ENCODE data around the gene COIL. TPM values are rescaled to one million over a fixed set of nuclear protein-coding genes. Genes with fewer than 3 reads are reported as not detected.

The COIL gene
- total and polyA plus RNA-seq, 2 donors (not counting 3 experiments of a cell fraction or from before 2014, with no cell fraction given): 4.2 to 20.6 TPM

DNA sequence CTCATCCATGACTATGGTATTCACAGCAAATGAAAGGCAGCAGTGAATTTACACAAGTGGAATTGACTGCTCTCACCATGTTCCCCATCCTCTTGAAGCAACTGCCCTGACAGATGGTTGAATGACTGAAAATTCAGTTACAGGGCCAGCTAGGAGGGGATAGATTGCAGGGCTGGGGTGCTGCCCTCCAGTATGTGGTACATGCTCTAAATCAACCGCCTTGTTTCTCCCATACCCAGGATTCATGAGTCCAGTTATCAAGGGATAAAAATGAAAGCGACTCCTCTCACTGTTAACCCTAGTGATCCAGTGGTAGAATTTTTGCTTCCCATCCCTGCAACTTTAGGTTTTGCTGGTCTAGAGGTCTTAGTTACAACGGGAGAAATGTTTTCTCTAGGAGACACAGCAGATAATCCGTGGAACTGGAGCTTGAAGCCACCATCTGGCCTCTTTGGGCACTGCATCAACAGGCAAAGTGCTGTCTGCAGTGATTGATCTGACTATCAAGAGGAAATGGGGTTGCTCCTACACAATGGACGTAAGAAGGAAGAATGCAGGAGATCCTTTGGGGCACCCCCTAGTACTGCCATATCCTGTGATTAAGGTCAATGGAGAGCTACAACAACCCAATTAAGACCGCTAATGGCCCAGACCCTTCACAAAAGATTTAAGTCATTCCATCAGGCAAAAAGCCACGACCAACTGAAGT, 49.0 kb upstream of the COIL start:
- peaks cover 4% of the 10 kb centered on the region for H3K4me1 ChIP-seq (ENCODE audit: control insufficient read depth, extremely low read depth, insufficient read depth, low read length)
- peaks cover 3 to 6% of the 10 kb centered on the region in 2 experiments for H3K27me3 ChIP-seq (ENCODE audit: control insufficient read depth in 2 of 2, insufficient read depth in 2 of 2, low read length in 2 of 2)
- no peak overlapping the region for H3K9ac ChIP-seq (replicated peaks; ENCODE audit: extremely low read depth, insufficient read depth, low read length)
- H3K9me1 ChIP-seq (replicated peaks; ENCODE audit: control insufficient read depth, extremely low read depth, insufficient read depth, low read length): no peaks in the 10 kb centered on the region
- H3K79me2 ChIP-seq (ENCODE audit: control insufficient read depth, insufficient read depth, low read length): no peaks in the 10 kb centered on the region
- H3K4me2 ChIP-seq (ENCODE audit: insufficient read depth, low read length): peak overlapping the region; percentile 45
- TF ChIP-seq, protein P1, sequence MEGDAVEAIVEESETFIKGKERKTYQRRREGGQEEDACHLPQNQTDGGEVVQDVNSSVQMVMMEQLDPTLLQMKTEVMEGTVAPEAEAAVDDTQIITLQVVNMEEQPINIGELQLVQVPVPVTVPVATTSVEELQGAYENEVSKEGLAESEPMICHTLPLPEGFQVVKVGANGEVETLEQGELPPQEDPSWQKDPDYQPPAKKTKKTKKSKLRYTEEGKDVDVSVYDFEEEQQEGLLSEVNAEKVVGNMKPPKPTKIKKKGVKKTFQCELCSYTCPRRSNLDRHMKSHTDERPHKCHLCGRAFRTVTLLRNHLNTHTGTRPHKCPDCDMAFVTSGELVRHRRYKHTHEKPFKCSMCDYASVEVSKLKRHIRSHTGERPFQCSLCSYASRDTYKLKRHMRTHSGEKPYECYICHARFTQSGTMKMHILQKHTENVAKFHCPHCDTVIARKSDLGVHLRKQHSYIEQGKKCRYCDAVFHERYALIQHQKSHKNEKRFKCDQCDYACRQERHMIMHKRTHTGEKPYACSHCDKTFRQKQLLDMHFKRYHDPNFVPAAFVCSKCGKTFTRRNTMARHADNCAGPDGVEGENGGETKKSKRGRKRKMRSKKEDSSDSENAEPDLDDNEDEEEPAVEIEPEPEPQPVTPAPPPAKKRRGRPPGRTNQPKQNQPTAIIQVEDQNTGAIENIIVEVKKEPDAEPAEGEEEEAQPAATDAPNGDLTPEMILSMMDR (IDR thresholded peaks at IDR 0.05; ENCODE audit: extremely low read depth in 1 of 2, insufficient read depth in 1 of 2, low read depth in 1 of 2, low read length in 2 of 2): peak; percentile 66 to 73
- no peak for TF ChIP-seq POLR2A (IDR thresholded peaks at IDR 0.05; ENCODE audit: low read depth, low read length)
- ChIA-PET CTCF (interaction anchor here (0.6 to 3.0 kb wide), 27 partner anchors 9 to 823 kb away, joined by 3 to 19 read pairs (median 3); no protein-coding TSS in a partner anchor), POLR2A (no interaction called here)
- no peaks in the 10 kb centered on the region for H4K20me1 ChIP-seq (replicated peaks; ENCODE audit: control insufficient read depth, extremely low read depth, insufficient read depth, low read length)
- no peak overlapping the region for H3K4me3 ChIP-seq (replicated peaks in 1 of 3; ENCODE audit: insufficient read depth in 1 of 3, low read depth in 1 of 3, low read length in 3 of 3)
- no peaks in the 10 kb centered on the region for H3K9me3 ChIP-seq (replicated peaks; ENCODE audit: control insufficient read depth, insufficient read depth, low read length)
- FAIRE-seq (peak; percentile 97), DNase-seq (ENCODE audit: low read depth, low spot score) (peak; percentile 73)
- no peaks in the 10 kb centered on the region for H3K36me3 ChIP-seq (ENCODE audit: control insufficient read depth in 2 of 2, extremely low read depth in 1 of 2, insufficient read depth in 2 of 2, low read length in 2 of 2)
- H2AFZ ChIP-seq (ENCODE audit: low read depth, low read length): peak overlapping the region; percentile 58
- dilution Hi-C loops (cut with MboI; ENCODE audit: extremely low pct_ligation_motif_present, low sequenced_read_pairs): no loop called here
- intact Hi-C loops (cut with micrococcal nuclease): loop anchor here (1.0 to 2.0 kb wide), 2 partner anchors 49 to 191 kb away; partner anchors contain the start of gene COIL
- no TSS peak for BruUV-seq (replicated peaks)
- H3K27ac ChIP-seq (ENCODE audit: insufficient read depth, low read depth, low read length): no peak overlapping the region

DNA sequence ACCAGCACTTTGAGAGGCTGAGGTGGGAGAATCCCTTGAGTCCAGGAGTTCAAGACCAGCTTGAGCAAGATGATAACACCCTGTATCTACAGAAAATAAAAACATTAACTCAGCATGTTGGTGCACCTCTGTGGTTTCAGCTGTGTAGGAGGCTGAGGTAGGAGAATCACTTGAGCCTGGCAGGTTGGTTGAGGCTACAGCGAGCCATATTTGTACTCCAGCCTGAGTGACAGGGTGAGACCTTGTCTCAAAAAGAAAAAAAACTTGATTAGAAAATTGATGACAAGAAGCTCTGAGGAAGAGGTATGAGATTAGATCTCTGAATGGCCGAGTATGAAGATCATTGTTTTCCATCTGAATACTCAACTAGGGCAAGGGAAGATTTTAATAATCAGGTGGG, 48.1 kb upstream of the COIL start:
- dilution Hi-C loops (cut with MboI; ENCODE audit: extremely low pct_ligation_motif_present, low sequenced_read_pairs) (no loop called here), intact Hi-C loops (cut with micrococcal nuclease) (no loop called here)
- Histone ChIP-seq H3K9me3 (replicated peaks; ENCODE audit: control insufficient read depth, insufficient read depth, low read length) (no peaks in the 10 kb centered on the region), H3K4me1 (ENCODE audit: control insufficient read depth, extremely low read depth, insufficient read depth, low read length) (peaks cover 4% of the 10 kb centered on the region), H3K4me2 (ENCODE audit: insufficient read depth, low read length) (no peak overlapping the region), H3K27ac (ENCODE audit: insufficient read depth, low read depth, low read length) (no peak overlapping the region), H3K9me1 (replicated peaks; ENCODE audit: control insufficient read depth, extremely low read depth, insufficient read depth, low read length) (no peaks in the 10 kb centered on the region), H3K79me2 (ENCODE audit: control insufficient read depth, insufficient read depth, low read length) (no peaks in the 10 kb centered on the region), H3K9ac (replicated peaks; ENCODE audit: extremely low read depth, insufficient read depth, low read length) (no peak overlapping the region), H4K20me1 (replicated peaks; ENCODE audit: control insufficient read depth, extremely low read depth, insufficient read depth, low read length) (no peaks in the 10 kb centered on the region), H2AFZ (ENCODE audit: low read depth, low read length) (no peak overlapping the region), H3K36me3 (ENCODE audit: control insufficient read depth in 2 of 2, extremely low read depth in 1 of 2, insufficient read depth in 2 of 2, low read length in 2 of 2) (no peaks in the 10 kb centered on the region), H3K4me3 (replicated peaks in 1 of 3; ENCODE audit: insufficient read depth in 1 of 3, low read depth in 1 of 3, low read length in 3 of 3) (no peak overlapping the region), H3K27me3 (ENCODE audit: control insufficient read depth in 2 of 2, insufficient read depth in 2 of 2, low read length in 2 of 2) (peaks cover 3 to 6% of the 10 kb centered on the region in 2 experiments)
- ChIA-PET CTCF (interaction anchor here (0.8 to 3.0 kb wide), 6 partner anchors 10 to 509 kb away, joined by 3 to 19 read pairs (median 4); no protein-coding TSS in a partner anchor), POLR2A (no interaction called here)
- no peak for FAIRE-seq
- BruUV-seq (replicated peaks): no TSS peak
- TF ChIP-seq FOS (IDR thresholded peaks at IDR 0.05; ENCODE audit: borderline replicate concordance, insufficient read depth, low read length): no peak
- TF ChIP-seq, protein P2, sequence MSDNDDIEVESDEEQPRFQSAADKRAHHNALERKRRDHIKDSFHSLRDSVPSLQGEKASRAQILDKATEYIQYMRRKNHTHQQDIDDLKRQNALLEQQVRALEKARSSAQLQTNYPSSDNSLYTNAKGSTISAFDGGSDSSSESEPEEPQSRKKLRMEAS (IDR thresholded peaks at IDR 0.05; ENCODE audit: insufficient read depth, insufficient read length): no peak
- TF ChIP-seq JUN (IDR thresholded peaks at IDR 0.05; ENCODE audit: borderline replicate concordance, insufficient read depth, insufficient read length, low read depth): no peak
- no peak for TF ChIP-seq POLR2AphosphoS5 (IDR thresholded peaks at IDR 0.05; ENCODE audit: insufficient read depth, low read depth, low read length)
- no peak for TF ChIP-seq GATA2 (IDR thresholded peaks at IDR 0.05; ENCODE audit: insufficient read depth, insufficient read length, low read depth, low read length)
- TF ChIP-seq, protein P1 (IDR thresholded peaks at IDR 0.05; ENCODE audit: extremely low read depth in 1 of 2, insufficient read depth in 1 of 2, low read depth in 1 of 2, low read length in 2 of 2): no peak
- DNase-seq (ENCODE audit: low read depth, low spot score): no peak
